GM18505 (cell line): ENCODE data around the gene SOBP.
"Not testable (repeated sequence)": the region's sequence is repeated elsewhere in the genome, so short reads cannot be mapped to it uniquely, and the experiment has no call there.

Experiments used
- ATAC-seq: cut with Tn5 transposase; IDR thresholded peaks from one replicate; pipeline ENCODE4 v1.9.1; 2021; ENCODE audit not compliant: unreplicated experiment
- POLR2A ChIP-seq: IDR thresholded peaks from 4 replicates; pipeline ENCODE4 v1.6.1; 2011; ENCODE audit warnings: borderline replicate concordance; ENCODE audit not compliant: insufficient read depth, insufficient read length; ENCODE audit errors: extremely low read depth

The SOBP gene

DNA sequence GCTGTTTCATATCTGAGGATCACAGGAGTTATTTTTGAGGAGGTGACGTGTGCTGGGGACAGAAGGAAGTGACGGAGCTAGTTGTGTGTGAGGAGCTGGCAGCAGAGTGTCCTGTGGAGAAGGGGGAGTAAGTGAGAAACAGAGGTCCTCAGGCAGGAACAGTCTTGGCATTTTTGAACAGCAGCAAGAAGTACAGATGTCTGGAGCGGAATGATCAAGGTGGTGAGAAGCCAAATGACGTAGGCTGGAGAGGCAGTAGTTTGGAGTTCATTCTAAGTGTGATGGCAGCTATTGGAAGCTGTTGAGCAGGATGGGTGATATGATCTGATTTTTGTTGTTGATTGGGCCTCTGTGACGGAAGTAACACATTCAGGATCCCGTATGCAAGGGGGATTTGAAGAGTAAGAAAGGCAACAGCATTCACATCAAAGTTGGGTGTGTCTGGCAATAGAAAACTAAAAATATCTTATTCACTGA, 52.3 kb downstream of the SOBP start:
- ATAC-seq: no peak
- no peak for TF ChIP-seq POLR2A

DNA sequence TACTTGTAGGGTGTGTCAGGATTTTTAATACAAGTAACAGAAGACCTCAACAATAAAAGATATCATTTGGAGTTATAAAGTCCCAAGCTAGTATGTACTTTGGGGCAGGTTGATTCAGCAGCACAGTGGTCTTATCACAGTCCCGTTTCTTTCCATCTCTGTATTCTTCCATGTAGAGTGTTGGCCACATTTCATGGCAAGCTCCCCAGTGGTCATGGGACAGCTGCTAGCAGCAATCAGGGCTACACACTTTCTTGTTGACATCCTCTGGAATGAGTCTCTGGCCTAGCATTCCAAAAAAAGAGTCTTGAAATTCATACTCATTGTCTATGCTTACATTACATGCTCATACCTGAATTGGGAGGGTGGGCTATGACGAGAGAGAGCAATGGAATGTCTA, 53.2 kb downstream of the SOBP start:
- no peak for TF ChIP-seq POLR2A
- ATAC-seq: no peak

- TF ChIP-seq POLR2A: no peak
- ATAC-seq: no peak
Observed at GRCh38 chr6:107543567-107543966, 53.6 kb downstream of the SOBP start.

DNA sequence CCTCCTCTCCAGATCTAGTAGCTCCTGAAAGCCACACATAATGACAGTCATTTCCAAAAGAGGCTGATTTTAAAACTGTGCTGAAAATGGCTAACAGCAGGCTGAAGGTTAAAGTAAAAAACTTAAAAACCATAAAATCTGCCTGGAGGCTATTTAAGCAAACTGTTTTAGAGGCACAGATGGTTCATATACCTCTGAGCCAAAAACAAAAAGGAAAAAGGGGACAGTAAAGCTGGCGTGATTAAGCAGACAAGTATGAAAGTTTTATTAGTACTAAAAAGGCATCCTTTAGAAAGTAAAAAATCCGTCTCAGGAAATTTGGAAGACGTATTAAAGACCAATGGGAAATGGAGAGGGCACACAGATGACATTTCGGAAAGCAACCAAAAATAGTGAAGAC, 55.8 kb downstream of the SOBP start:
- no peak for ATAC-seq
- TF ChIP-seq POLR2A: no peak

- TF ChIP-seq POLR2A: no peak
- no peak for ATAC-seq
Observed at GRCh38 chr6:107546691-107547450, 57.0 kb downstream of the SOBP start.

- no peak for ATAC-seq
Observed at GRCh38 chr6:107547451-107547840, 57.5 kb downstream of the SOBP start.

DNA sequence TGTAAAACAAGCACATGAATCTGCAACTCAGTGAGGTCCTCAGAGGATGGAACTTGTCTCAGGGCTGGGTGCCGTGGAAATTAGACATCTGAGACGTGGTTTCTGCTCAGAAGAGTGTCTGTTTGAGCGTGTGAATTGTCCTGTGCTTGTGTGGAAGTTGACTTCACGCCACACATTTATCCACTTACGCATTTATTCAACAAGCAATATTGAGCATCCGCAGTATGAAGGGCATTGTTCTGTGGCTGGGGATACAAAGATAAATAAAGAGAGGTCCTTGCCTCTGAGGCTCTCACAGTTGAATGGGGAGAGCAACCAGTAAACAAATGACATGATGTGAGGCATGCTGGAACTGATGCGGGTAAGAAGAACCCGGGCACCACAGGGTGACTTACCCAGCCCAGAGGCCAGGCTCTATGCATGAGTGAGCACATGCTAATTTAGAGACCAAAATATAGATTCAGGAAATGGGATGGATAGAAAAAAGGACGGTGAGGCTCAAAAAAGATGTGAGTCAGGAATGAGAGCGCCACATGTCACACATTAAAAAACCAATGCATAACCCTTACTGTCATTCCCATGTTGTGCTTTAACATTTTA, 60.4 kb downstream of the SOBP start:
- ATAC-seq: no peak
- no peak for TF ChIP-seq POLR2A

More at GRCh38 chr6:107547451-107547840, 57.5 kb downstream of the SOBP start:
- no peak for TF ChIP-seq POLR2A

GRCh38 chr6:107550906-107551305, 61.0 kb downstream of the SOBP start:
- TF ChIP-seq POLR2A: no peak
- ATAC-seq: no peak

- ATAC-seq: not testable (repeated sequence)
Observed at GRCh38 chr6:107553121-107553520, 63.2 kb downstream of the SOBP start.

DNA sequence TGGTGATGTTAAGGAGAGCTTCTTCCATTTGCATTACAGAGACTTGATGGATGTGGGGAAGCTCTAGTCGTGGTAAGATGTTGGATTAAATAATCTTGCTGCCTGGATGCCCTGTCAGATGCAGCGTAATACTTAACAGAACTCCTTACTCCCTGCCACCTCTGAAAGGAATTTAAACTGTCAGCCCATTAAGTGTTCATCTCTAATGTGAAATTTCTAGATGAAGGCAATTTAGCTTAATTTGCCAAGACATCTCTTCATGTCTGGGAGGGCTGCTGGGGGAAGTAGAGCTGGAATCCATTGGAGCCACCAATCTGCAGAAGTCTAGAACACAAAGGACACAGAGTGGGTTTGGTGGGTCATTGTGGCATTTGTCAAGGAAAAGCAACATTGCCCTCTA, 64.4 kb downstream of the SOBP start:
- no peak for ATAC-seq

GRCh38 chr6:107554918-107555317, 65.0 kb downstream of the SOBP start:
- TF ChIP-seq POLR2A: no peak
- no peak for ATAC-seq

More for the DNA sequence above, 64.4 kb downstream of the SOBP start:
- TF ChIP-seq POLR2A: no peak

GRCh38 chr6:107555449-107555848, 65.5 kb downstream of the SOBP start:
- ATAC-seq: no peak
- TF ChIP-seq POLR2A: no peak

DNA sequence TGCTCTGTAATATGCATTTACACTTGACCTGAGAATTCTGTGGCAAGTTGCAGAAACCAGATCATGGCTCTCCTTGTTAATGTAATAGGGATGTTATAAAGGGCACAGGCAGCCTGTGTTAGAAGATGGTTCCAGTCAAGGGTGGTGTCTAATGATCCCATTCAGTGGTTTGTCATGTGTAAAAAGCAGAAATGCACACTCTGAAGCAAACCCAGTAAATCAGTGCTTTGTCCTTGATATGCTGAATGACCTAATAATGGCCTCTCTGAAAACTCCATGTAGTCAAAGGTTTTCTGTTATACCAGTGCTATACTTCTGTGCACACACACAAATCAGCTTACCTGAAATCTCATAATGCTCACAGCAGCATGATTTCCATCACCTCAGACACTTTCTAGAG, 66.2 kb downstream of the SOBP start:
- no peak for TF ChIP-seq POLR2A
- no peak for ATAC-seq

DNA sequence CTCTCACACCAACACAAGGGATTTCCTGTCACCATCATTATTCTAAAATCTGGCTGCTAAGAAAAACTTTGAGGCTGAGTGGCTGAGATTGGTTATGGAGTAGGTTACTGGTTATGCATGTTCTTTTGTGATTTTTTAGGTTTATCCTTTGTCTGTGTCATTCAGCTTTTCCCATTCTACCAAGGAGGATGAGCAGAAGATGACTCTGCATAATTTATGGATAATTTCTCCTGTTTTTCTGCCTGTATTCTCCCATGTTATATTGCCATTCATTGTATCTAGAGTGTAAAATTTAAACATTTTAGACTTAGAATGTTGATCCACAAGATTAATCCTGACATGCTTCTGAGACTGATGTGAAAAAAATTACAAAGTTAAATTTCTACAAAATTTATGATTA, 67.8 kb downstream of the SOBP start:
- no peak for ATAC-seq
- no peak for TF ChIP-seq POLR2A
